Occipital lobe (tissue), 2 donors: ENCODE data around the gene CUX1. TPM values are rescaled to one million over a fixed set of nuclear protein-coding genes. Genes with fewer than 3 reads are reported as not detected.
"Not testable (repeated sequence)": the region's sequence is repeated elsewhere in the genome, so short reads cannot be mapped to it uniquely, and the experiment has no call there.

ENCODE experiments used
- DNase-seq: peaks from one replicate; lab custom pipeline; 2025; lab: John Stamatoyannopoulos, UW
- total RNA-seq: library from RNA; depleted of rRNA; stranded (reverse); fragments of >200 nt; gene quantifications from one replicate; pipeline ENCODE4 v1.2.3, GENCODE V29; 2014

Gene CUX1
- total RNA-seq, 1 donor from 2014 or later = 23.2 TPM

DNA sequence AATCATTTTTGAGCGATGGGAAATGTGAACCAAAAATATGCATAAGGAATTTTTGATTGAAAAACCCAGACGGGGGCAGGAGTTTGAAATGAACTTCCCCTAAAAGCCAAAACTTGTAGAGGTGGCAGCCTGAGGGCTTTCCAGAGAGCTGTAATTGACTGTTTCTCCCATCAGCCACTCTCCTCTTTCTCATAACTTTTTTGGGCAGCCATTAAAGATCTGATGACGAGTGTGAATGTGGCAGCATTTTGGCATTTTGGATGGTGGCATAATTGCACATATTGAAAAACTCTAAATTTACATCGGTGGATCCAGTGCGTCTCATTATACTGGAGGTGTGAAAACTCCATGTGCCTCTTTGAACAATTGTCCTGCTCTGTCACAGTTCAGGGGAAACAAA, 159.0 kb downstream of the CUX1 start:
- no peak for DNase-seq

DNA sequence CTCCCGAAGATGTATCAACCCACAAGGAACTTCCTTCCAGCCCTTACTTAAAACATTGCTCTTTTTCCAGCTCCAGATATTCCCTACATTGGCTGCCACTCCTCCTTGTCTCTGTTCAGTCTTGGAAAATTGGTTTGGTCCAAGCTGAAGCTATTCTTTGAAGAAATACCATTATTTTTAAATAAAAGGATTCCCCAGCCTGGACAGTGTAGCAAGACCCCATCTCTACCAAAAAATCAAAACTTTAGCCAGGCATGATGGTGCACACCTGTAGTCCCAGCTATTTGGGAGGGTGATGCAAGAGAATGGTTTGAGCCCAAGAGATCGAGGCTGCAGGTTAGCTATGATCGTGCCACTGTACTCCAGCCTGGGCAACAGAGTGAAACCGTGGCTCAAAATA, 159.8 kb downstream of the CUX1 start:
- no peak for DNase-seq

DNA sequence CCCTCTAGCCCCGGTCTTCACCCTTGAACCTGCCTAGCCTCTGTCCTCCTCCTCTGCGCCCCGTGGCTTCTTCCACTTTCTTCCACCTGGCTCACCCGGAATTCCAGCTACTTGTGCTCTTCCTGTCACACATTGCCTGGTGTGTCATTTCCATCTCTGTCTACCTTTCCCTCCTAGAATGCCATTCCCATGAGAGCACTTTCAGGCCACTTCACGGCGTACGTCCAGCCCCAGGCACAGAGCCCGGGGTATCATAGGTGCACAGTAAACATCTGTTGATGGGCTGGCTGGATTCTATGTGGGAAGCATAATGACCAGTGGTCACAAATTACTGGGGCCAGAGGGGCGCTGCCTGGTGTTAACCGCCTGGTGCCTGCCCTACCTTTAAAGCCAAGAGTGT, 161.3 kb downstream of the CUX1 start:
- no peak for DNase-seq

DNA sequence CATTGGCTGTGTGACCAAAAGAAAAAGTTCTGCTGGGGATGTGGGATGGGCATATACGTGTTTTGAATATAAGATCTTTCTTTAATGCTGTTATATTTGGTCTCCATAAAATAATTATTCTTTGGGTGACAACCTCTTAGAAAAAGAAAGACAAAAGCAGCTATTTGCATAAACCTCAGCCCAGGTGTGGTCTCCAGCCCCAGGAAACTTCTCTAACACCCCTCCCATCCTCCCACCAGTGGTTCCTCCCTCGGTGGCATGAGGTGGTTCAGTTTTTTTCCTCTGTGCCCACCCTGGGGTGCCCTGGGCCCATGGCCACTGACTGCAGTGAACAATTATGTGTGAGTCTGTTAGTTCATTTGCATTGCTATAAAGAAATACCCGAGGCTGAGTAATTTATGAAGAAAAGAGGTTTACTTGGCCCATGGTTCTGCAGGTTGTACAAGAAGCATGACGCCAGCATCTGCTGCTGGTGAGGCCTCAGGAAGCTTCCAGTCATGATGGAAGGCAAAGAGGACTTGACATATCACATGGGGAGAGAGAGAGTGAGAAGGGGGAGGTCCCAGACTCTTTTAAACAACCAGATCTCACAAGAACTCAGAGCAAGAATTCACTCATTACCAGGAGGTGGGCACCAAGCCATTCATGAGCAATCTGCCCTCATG, 165.9 kb downstream of the CUX1 start:
- DNase-seq = no peak

DNA sequence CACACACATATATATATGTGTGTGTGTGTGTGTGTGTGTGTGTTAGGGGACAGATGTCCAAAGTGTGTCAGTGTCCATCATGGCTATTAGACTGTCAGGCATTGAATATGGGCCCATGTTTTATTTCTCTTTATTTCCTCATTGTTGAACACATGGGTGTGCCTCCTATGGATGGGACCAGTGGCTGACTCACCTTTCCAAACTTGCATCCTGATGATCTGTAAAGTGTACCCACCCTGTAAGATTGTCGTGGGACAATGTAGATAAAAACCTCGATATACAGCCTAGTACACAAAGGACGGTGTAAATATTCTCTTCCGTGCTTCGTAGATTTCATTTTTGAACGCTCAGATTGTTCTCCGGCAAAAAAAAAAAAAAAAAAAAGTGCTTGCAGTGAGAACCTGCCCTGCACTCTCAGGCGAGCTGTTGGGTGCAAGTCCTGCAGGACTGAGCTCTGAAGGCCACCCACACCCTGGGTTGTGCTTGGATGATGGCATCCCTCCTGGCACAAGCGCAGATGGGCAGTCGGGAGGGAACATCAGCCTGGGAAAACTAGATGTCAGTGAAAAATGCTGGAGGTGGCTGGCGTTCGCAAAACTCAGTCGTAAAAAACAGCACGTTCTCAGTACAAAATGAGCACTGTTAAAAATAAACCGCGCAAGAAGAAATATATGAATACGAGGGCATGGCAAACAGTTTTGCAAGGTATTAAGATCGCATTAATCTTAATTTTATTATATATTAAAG, 166.9 kb downstream of the CUX1 start:
- peak; percentile 10 for DNase-seq

- no peak for DNase-seq
Measured at GRCh38 chr7:101985057-101985902, 167.9 kb downstream of the CUX1 start.

- no peak for DNase-seq
Measured at GRCh38 chr7:101985903-101986734, 168.7 kb downstream of the CUX1 start.

DNA sequence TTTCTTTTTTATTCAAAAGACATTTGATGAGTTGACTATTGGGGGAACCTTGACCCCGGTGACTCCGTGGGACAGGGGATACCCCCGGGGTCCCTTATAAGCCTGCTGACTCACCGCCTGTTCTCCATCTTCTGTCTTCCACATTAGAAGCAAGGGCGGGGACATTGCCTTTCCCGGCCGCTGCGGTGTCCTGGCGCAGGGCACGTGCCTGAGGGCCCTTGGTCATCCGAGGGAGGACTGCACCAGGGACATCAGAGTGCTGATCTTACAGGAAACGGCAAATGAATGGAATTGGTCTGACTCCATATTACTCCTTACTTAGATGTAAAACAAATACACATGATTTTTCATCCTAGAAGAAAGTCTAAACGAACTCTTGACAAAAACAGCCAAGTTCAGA, 170.1 kb downstream of the CUX1 start:
- DNase-seq = no peak

GRCh38 chr7:101988060-101988459, 170.6 kb downstream of the CUX1 start:
- DNase-seq = not testable (repeated sequence)

- no peak for DNase-seq
Measured at GRCh38 chr7:101988513-101988912, 171.1 kb downstream of the CUX1 start.

DNA sequence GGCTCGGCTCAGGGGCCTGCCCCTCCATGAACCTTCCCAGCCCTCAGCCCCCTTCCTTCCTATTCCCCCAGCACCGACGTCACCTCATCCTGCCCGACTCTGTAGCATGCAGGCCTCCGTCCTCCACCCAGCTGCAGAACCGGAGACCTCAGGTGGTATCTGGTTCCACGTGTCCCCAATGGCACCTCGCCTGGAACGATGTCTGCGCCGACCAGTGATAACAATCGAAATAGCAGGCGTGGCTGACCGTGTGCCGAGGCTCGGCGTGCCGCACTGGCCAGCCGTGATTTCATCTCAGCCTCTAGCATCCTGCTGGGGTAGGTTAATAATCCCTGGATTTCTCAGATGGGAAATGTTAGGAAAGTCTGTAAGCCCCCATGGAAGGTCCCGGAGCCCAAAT, 171.7 kb downstream of the CUX1 start:
- DNase-seq = no peak

GRCh38 chr7:101990811-101991418, 173.5 kb downstream of the CUX1 start:
- no peak for DNase-seq

DNA sequence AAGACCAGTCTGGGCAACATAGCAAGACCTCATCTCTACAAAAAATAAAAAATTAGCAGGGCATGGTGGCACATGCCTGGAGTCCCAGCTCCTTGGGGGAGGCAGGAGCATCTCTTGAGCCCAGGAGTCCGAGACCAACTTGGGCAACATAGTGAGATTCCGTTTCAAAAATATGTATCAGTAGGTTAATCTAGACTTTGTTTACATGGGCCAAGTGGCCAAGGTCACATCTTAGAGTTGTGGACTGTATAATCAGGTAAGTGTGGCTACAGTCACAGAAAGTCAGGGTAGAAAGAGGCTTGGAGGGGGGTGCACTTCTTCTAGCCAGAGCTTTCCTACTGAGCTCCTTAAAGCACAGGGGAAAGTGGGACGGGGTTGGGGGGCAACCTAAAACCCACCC, 174.4 kb downstream of the CUX1 start:
- no peak for DNase-seq

DNA sequence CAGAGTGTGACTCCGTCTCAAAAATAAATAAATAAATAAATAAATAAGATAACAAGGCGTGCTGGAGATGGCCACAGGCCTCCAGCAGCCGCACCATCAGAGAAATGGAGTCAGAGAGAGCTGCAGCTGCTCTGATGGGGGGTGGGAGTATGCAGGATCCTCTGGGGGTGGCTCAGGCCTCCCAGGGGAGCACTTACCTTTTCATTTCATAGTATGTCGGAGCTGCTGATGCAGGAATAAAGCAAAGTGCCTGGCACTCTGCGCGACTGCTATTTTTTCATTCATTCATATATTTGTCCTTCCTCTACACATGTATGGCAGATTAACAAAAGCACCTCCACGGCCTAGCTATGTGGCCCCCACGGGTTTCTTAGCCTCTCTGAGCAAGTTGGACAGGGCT, 175.9 kb downstream of the CUX1 start:
- DNase-seq = no peak

DNA sequence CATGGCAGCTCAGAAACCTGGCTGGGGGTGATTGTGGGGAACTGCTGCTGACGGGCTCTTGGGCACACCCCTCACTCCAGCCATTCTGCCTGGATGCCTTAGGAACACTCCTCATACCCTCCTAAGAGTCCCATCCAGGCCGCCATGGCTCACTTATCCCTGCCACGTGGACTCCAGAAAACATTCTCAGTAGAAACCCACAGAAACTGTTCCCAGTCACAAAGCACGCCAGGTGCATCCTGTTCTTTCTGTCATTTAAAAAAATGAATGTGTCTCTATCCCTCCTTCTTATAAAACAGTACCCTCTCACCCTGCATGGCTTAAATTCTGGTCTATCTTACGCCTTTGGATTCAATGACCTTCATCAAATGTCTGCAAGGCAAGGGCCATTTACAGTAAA, 177.7 kb downstream of the CUX1 start:
- DNase-seq = no peak

- no peak for DNase-seq
Measured at GRCh38 chr7:101996131-101996691, 178.8 kb downstream of the CUX1 start.

- DNase-seq = no peak
Measured at GRCh38 chr7:101996876-101997275, 179.4 kb downstream of the CUX1 start.

GRCh38 chr7:101998029-101998905, 180.8 kb downstream of the CUX1 start:
- peak; percentile 37 for DNase-seq

GRCh38 chr7:101998906-101999240, 181.4 kb downstream of the CUX1 start:
- no peak for DNase-seq

- no peak for DNase-seq
Measured at GRCh38 chr7:101999393-101999792, 182.0 kb downstream of the CUX1 start.
